Transverse colon (tissue), 3 donors: Measurements from ENCODE around the gene IL9R.
"Not testable (repeated sequence)": the region's sequence is repeated elsewhere in the genome, so short reads cannot be mapped to it uniquely, and the experiment has no call there.

Experiments used
- EP300 ChIP-seq: sonication (generic); formaldehyde crosslinking; IDR thresholded peaks from one replicate; pipeline ENCODE4 v1.6.1; 2017; ENCODE audit warnings: antibody characterized with exemption, low read depth
- POLR2A ChIP-seq: fragments of 450-650 bp; IDR thresholded peaks from one replicate; pipeline ENCODE4 v1.6.1; 2016; ENCODE audit warnings: antibody characterized with exemption, mild to moderate bottlenecking, moderate library complexity
- TF ChIP-seq, protein P1 (sequence below), 5 experiments: fragments of 200-600 bp in 3 of 5; fragments of 450-650 bp in 2 of 5; sonication (generic) in 3 of 5; IDR thresholded peaks; 1 replicate in 2 of 5; 2 replicates in 3 of 5; pipeline ENCODE4 v1.5.1; 2016 to 2017; ENCODE audit warnings: antibody characterized with exemption in 5 of 5, inconsistent platforms in 3 of 5, mild to moderate bottlenecking in 2 of 5, moderate library complexity in 1 of 5

DNA sequence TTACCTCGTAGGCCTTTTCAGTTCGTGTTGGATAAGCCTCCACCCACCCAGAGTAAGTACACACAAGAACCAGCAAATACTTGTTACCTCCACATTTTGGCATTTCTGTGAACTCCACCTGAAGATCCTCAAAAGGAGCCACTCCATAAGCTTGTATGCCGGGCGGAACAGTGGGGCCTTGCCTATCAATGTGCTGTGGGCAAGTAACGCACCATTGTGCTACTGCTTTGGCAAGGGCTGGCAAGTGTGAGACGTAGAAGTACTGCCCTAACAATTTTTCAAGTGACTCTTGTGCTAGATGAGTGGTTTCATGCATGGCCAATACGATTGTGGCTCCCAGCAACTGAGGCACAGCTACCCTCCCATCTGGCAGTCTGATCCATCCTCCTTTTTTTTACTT is 25.3 kb upstream of the IL9R start:
- TF ChIP-seq POLR2A, EP300: not testable (repeated sequence)
- TF ChIP-seq, protein P1, sequence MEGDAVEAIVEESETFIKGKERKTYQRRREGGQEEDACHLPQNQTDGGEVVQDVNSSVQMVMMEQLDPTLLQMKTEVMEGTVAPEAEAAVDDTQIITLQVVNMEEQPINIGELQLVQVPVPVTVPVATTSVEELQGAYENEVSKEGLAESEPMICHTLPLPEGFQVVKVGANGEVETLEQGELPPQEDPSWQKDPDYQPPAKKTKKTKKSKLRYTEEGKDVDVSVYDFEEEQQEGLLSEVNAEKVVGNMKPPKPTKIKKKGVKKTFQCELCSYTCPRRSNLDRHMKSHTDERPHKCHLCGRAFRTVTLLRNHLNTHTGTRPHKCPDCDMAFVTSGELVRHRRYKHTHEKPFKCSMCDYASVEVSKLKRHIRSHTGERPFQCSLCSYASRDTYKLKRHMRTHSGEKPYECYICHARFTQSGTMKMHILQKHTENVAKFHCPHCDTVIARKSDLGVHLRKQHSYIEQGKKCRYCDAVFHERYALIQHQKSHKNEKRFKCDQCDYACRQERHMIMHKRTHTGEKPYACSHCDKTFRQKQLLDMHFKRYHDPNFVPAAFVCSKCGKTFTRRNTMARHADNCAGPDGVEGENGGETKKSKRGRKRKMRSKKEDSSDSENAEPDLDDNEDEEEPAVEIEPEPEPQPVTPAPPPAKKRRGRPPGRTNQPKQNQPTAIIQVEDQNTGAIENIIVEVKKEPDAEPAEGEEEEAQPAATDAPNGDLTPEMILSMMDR (IDR thresholded peaks at IDR 0.05) = not testable (repeated sequence)
